ENCODE data around the gene RUNX3.

- TF ChIP-seq CTCF (IDR thresholded peaks at IDR 0.05 in 2 of 3, conservative IDR thresholded peaks at IDR 0.05 in 1 of 3; ENCODE audit: borderline replicate concordance in 1 of 3, insufficient read depth in 1 of 3, low read depth in 2 of 3, low read length in 2 of 3) (no peak), CEBPB (IDR thresholded peaks at IDR 0.05; ENCODE audit: low read depth) (no peak), POLR2A (IDR thresholded peaks at IDR 0.05; ENCODE audit: borderline replicate concordance, extremely low read depth, insufficient read depth, insufficient read length) (no peak)
Observed at GRCh38 chr1:24868016-24868875, 61.8 kb downstream of the RUNX3 start.
